Gastroesophageal sphincter (tissue), 4 donors: ENCODE results near the gene CYLD. TPM values are rescaled to one million over a fixed set of nuclear protein-coding genes. Genes with fewer than 3 reads are reported as not detected.

ENCODE experiments used
- ATAC-seq: fragments of 150-250 bp; one replicate; pipeline ENCODE4 v1.9.1; 2016; ENCODE audit warnings: mild to moderate bottlenecking, moderate library complexity
- H3K27ac ChIP-seq, 4 donors: fragments of 200-600 bp; sonication (generic) in 3 of 4; 1 replicate in 3 of 4; 2 replicates in 1 of 4; pipeline ENCODE4 v1.5.1; 2016 to 2019
- H3K27me3 ChIP-seq: fragments of 200-600 bp; sonication (generic); one replicate; pipeline ENCODE4 v1.5.1; 2019
- H3K36me3 ChIP-seq, 2 donors: fragments of 200-600 bp; sonication (generic); one replicate each; pipeline ENCODE4 v1.5.1; 2019; ENCODE audit warnings: control low read depth in 1 of 2
- H3K4me1 ChIP-seq, 3 donors: fragments of 200-600 bp; sonication (generic); 1 replicate in 2 of 3; 2 replicates in 1 of 3; pipeline ENCODE4 v1.5.1; 2016 to 2019; ENCODE audit warnings: control low read depth in 2 of 3
- H3K4me3 ChIP-seq, 2 donors: fragments of 200-600 bp; sonication (generic); one replicate each; pipeline ENCODE4 v1.5.1; 2019; ENCODE audit warnings: mild to moderate bottlenecking in 1 of 2, moderate library complexity in 1 of 2
- H3K9me3 ChIP-seq, 3 donors: fragments of 200-600 bp; sonication (generic); one replicate each; pipeline ENCODE4 v1.5.1; 2017 to 2019; ENCODE audit warnings: control low read depth in 2 of 3
- CTCF ChIP-seq, 4 experiments: fragments of 200-600 bp in 2 of 4; fragments of 450-650 bp in 2 of 4; sonication (generic) in 1 of 4; IDR thresholded peaks; one replicate each; pipeline ENCODE4 v1.5.1; 2017 to 2019; ENCODE audit warnings: antibody characterized with exemption in 4 of 4, mild to moderate bottlenecking in 2 of 4, moderate library complexity in 2 of 4
- EP300 ChIP-seq: sonication (generic); formaldehyde crosslinking; IDR thresholded peaks from one replicate; pipeline ENCODE4 v1.6.1; 2017; ENCODE audit warnings: antibody characterized with exemption, mild to moderate bottlenecking
- POLR2A ChIP-seq, 2 donors: fragments of 450-650 bp; IDR thresholded peaks; one replicate each; pipeline ENCODE4 v1.6.1; 2017; ENCODE audit warnings: antibody characterized with exemption in 2 of 2, mild to moderate bottlenecking in 2 of 2, moderate library complexity in 1 of 2
- POLR2AphosphoS5 ChIP-seq: sonication (generic); formaldehyde crosslinking; IDR thresholded peaks from one replicate; pipeline ENCODE4 v1.6.1; 2017; ENCODE audit warnings: antibody characterized with exemption
- whole genome bisulfite sequencing, 2 donors: methylation state at CpG; one replicate each; pipeline ENCODE4 v1.1.5; 2018; ENCODE audit warnings: low coverage in 1 of 2; 5-methylcytosine and 5-hydroxymethylcytosine counted together
- total RNA-seq, 4 donors: library from RNA; depleted of rRNA; stranded (reverse); fragments of >200 nt; gene quantifications; one replicate each; pipeline ENCODE4 v1.1.0, GENCODE V29; 2016

CYLD gene
- total RNA-seq, 4 donors from 2014 or later: 39.2 to 82.5 (median 53.2) TPM

- Histone ChIP-seq H3K4me3 (no peak overlapping the region), H3K27ac (peak overlapping the region in 2 of 4 donors; percentile 10 to 59), H3K27me3 (no peaks in the 10 kb centered on the region), H3K9me3 (no peaks in the 10 kb centered on the region), H3K4me1 (peaks cover 0 to 19% (median 0%) of the 10 kb centered on the region in 3 donors), H3K36me3 (peaks cover 0 to under 1% of the 10 kb centered on the region in 2 donors)
- TF ChIP-seq POLR2AphosphoS5 (no peak), POLR2A (IDR thresholded peaks at IDR 0.05) (no peak), CTCF (IDR thresholded peaks at IDR 0.05) (no peak), EP300 (no peak)
- ATAC-seq: no peak
- 72 to 75% methylated on average over 4 to 6 of the region's 6 CpGs for WGBS, 2 donors
Measured at GRCh38 chr16:50731130-50731988, 10.5 kb upstream of the CYLD start.

- no peaks in the 10 kb centered on the region for H3K36me3 ChIP-seq
- ATAC-seq: no peak
- no peaks in the 10 kb centered on the region for H3K27me3 ChIP-seq
- H3K4me1 ChIP-seq: peaks cover 0 to 19% (median 0%) of the 10 kb centered on the region in 3 donors
- TF ChIP-seq CTCF (IDR thresholded peaks at IDR 0.05) (no peak), POLR2AphosphoS5 (no peak), EP300 (no peak), POLR2A (IDR thresholded peaks at IDR 0.05) (no peak)
- H3K27ac ChIP-seq: peak overlapping the region in 2 of 4 donors; percentile 10 to 59
- H3K9me3 ChIP-seq: no peaks in the 10 kb centered on the region
- 47 to 48% methylated on average over 5 to 9 of the region's 10 CpGs for WGBS, 2 donors
- H3K4me3 ChIP-seq: no peak overlapping the region
Measured at GRCh38 chr16:50731989-50732832, 9.7 kb upstream of the CYLD start.

GRCh38 chr16:50733468-50733867 lies 8.4 kb upstream of the CYLD start:
- Histone ChIP-seq H3K4me1 (peaks cover 0 to 19% (median 0%) of the 10 kb centered on the region in 3 donors), H3K4me3 (no peak overlapping the region), H3K27ac (no peak overlapping the region), H3K36me3 (no peaks in the 10 kb centered on the region), H3K27me3 (no peaks in the 10 kb centered on the region), H3K9me3 (no peaks in the 10 kb centered on the region)
- ATAC-seq: no peak
- TF ChIP-seq EP300 (no peak), POLR2AphosphoS5 (no peak), POLR2A (IDR thresholded peaks at IDR 0.05) (no peak), CTCF (IDR thresholded peaks at IDR 0.05) (no peak)
- 89 to 93% methylated on average over 2 to 7 of the region's 7 CpGs for WGBS, 2 donors

GRCh38 chr16:50735629-50736122 lies 6.2 kb upstream of the CYLD start:
- Histone ChIP-seq H3K9me3 (no peaks in the 10 kb centered on the region), H3K27ac (no peak overlapping the region), H3K4me1 (peaks cover 0 to 19% (median 0%) of the 10 kb centered on the region in 3 donors), H3K27me3 (no peaks in the 10 kb centered on the region), H3K36me3 (no peaks in the 10 kb centered on the region), H3K4me3 (no peak overlapping the region)
- 74% methylated on average over 6 to 7 of the region's 7 CpGs for WGBS, 2 donors
- ATAC-seq: no peak
- no peak for TF ChIP-seq CTCF (IDR thresholded peaks at IDR 0.05)
- TF ChIP-seq EP300: no peak
- TF ChIP-seq POLR2A (IDR thresholded peaks at IDR 0.05): no peak
- TF ChIP-seq POLR2AphosphoS5: no peak
